Gastrocnemius medialis (tissue), 4 donors: Measurements from ENCODE around the gene KCNRG.

Source experiments
- POLR2A ChIP-seq, 2 donors: fragments of 450-650 bp; IDR thresholded peaks; one replicate each; pipeline ENCODE4 v1.6.1; 2017; ENCODE audit warnings: antibody characterized with exemption in 2 of 2, mild to moderate bottlenecking in 2 of 2, moderate library complexity in 2 of 2
- TF ChIP-seq, protein P1 (sequence below), 5 experiments: fragments of 450-650 bp in 3 of 5; fragments of 200-600 bp in 2 of 5; sonication (generic) in 2 of 5; IDR thresholded peaks in 4 of 5; conservative IDR thresholded peaks in 1 of 5; 1 replicate in 4 of 5; 2 replicates in 1 of 5; pipeline ENCODE4 v1.5.1; 2016 to 2019; ENCODE audit warnings: antibody characterized with exemption in 5 of 5, mild to moderate bottlenecking in 3 of 5, moderate library complexity in 3 of 5

- TF ChIP-seq POLR2A (IDR thresholded peaks at IDR 0.05) = no peak
- TF ChIP-seq, protein P1, sequence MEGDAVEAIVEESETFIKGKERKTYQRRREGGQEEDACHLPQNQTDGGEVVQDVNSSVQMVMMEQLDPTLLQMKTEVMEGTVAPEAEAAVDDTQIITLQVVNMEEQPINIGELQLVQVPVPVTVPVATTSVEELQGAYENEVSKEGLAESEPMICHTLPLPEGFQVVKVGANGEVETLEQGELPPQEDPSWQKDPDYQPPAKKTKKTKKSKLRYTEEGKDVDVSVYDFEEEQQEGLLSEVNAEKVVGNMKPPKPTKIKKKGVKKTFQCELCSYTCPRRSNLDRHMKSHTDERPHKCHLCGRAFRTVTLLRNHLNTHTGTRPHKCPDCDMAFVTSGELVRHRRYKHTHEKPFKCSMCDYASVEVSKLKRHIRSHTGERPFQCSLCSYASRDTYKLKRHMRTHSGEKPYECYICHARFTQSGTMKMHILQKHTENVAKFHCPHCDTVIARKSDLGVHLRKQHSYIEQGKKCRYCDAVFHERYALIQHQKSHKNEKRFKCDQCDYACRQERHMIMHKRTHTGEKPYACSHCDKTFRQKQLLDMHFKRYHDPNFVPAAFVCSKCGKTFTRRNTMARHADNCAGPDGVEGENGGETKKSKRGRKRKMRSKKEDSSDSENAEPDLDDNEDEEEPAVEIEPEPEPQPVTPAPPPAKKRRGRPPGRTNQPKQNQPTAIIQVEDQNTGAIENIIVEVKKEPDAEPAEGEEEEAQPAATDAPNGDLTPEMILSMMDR (IDR thresholded peaks at IDR 0.05 in 4 of 5, conservative IDR thresholded peaks at IDR 0.05 in 1 of 5) = no peak
Measured at GRCh38 chr13:50016444-50016843, 1.2 kb downstream of the KCNRG start.
